GM23338 (cell line): ENCODE measurements around the gene LCNL1.

ENCODE experiments used
- CREB1 ChIP-seq: fragments of 250-450 bp; sonication (Bioruptor Pico); IDR thresholded peaks from 2 replicates; pipeline ENCODE4 v1.5.0; 2020; ENCODE audit warnings: low read depth, mild to moderate bottlenecking, moderate library complexity
- CTCF ChIP-seq, 2 experiments: fragments of 200-600 bp in 1 of 2; sonication (generic) in 1 of 2; conservative IDR thresholded peaks; 2 replicates each; pipeline versions ENCODE4 v1.5.1 to v1.6.1; 2016 to 2017; ENCODE audit warnings: antibody characterized with exemption in 2 of 2, low read depth in 2 of 2, mild to moderate bottlenecking in 2 of 2, moderate library complexity in 1 of 2
- EZH2 ChIP-seq: fragments of 200-600 bp; sonication (generic); IDR thresholded peaks from one replicate; pipeline ENCODE4 v1.8.0; 2017; ENCODE audit warnings: antibody characterized with exemption, mild to moderate bottlenecking, low read depth; ENCODE audit not compliant: unreplicated experiment
- EZH2phosphoT487 ChIP-seq: fragments of 200-600 bp; sonication (generic); IDR thresholded peaks from one replicate; pipeline ENCODE4 v1.8.1; 2018; ENCODE audit warnings: antibody characterized with exemption; ENCODE audit not compliant: unreplicated experiment
- JUNB ChIP-seq: IDR thresholded peaks from one replicate; pipeline ENCODE4 v1.6.1; 2016; ENCODE audit warnings: antibody characterized with exemption; ENCODE audit not compliant: unreplicated experiment
- POLR2AphosphoS5 ChIP-seq: IDR thresholded peaks from 2 replicates; pipeline ENCODE4 v1.6.1; 2016; ENCODE audit warnings: antibody characterized with exemption, low read depth
- ZNF114 ChIP-seq: fragments of 250-450 bp; sonication (Bioruptor Pico); IDR thresholded peaks from 2 replicates; pipeline ENCODE4 v1.5.0; 2020; ENCODE audit warnings: mild to moderate bottlenecking, moderate library complexity
- ZNF462 ChIP-seq: fragments of 250-450 bp; sonication (Bioruptor Pico); IDR thresholded peaks from 2 replicates; pipeline ENCODE4 v1.5.0; 2020; ENCODE audit warnings: mild to moderate bottlenecking, moderate library complexity
- TF ChIP-seq, protein P1 (sequence below): IDR thresholded peaks from 2 replicates; pipeline ENCODE4 v1.6.1; 2016; ENCODE audit warnings: antibody characterized with exemption
- TF ChIP-seq, protein P2 (sequence below): IDR thresholded peaks from one replicate; pipeline ENCODE4 v1.6.1; 2018; ENCODE audit warnings: antibody characterized with exemption; ENCODE audit not compliant: unreplicated experiment

DNA sequence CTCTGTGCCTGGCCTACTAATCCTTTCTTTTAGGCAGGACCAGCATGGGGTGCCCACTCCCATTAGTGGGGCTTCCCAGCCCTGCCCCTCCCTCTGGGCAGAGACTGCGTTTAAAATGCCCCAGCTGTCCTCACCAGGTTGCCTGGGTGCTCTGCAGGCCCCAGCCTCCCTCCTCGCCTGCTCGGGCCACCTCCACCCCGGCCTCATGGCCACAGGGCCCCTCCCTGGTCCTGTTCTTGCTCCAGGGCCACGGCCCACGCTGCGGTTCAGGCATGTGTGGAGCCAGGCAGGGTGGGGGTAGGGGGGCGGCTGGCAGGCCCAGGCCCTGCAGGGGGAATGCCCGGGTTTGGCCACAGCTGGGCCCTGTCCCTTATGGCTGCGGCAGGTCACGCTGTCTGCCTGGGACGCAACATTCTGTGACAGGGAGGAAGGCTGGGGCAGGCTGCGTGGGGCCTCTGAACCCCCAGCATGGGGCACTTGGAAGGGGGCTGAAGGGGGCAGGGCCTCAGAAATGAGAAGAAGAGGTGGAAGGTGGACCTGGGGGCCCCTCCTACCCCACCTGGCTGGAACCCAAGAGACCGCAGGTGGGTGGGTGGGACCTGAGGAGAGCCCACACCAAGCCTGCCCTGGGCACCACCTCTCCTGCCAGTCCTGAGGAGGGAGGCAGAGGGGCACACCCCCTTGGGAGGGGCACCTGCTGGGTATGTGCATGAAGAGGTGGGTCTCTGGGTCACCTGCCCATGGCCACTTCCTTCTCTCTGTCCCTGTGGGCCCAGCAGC, 31.1 kb upstream of the LCNL1 start, which contains the start of gene LCN12:
- no peak for TF ChIP-seq EZH2
- TF ChIP-seq CTCF (conservative IDR thresholded peaks at IDR 0.05; ENCODE audit: low read depth in 2 of 2) = no peak
- TF ChIP-seq, protein P1, sequence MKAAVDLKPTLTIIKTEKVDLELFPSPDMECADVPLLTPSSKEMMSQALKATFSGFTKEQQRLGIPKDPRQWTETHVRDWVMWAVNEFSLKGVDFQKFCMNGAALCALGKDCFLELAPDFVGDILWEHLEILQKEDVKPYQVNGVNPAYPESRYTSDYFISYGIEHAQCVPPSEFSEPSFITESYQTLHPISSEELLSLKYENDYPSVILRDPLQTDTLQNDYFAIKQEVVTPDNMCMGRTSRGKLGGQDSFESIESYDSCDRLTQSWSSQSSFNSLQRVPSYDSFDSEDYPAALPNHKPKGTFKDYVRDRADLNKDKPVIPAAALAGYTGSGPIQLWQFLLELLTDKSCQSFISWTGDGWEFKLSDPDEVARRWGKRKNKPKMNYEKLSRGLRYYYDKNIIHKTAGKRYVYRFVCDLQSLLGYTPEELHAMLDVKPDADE = no peak
- TF ChIP-seq, protein P2, sequence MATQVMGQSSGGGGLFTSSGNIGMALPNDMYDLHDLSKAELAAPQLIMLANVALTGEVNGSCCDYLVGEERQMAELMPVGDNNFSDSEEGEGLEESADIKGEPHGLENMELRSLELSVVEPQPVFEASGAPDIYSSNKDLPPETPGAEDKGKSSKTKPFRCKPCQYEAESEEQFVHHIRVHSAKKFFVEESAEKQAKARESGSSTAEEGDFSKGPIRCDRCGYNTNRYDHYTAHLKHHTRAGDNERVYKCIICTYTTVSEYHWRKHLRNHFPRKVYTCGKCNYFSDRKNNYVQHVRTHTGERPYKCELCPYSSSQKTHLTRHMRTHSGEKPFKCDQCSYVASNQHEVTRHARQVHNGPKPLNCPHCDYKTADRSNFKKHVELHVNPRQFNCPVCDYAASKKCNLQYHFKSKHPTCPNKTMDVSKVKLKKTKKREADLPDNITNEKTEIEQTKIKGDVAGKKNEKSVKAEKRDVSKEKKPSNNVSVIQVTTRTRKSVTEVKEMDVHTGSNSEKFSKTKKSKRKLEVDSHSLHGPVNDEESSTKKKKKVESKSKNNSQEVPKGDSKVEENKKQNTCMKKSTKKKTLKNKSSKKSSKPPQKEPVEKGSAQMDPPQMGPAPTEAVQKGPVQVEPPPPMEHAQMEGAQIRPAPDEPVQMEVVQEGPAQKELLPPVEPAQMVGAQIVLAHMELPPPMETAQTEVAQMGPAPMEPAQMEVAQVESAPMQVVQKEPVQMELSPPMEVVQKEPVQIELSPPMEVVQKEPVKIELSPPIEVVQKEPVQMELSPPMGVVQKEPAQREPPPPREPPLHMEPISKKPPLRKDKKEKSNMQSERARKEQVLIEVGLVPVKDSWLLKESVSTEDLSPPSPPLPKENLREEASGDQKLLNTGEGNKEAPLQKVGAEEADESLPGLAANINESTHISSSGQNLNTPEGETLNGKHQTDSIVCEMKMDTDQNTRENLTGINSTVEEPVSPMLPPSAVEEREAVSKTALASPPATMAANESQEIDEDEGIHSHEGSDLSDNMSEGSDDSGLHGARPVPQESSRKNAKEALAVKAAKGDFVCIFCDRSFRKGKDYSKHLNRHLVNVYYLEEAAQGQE = no peak
- TF ChIP-seq EZH2phosphoT487 = no peak
- TF ChIP-seq CREB1 (CRISPR knock-in tag) = no peak
- TF ChIP-seq POLR2AphosphoS5 = no peak
- TF ChIP-seq ZNF462 = no peak
- no peak for TF ChIP-seq ZNF114 (CRISPR knock-in tag)
- TF ChIP-seq JUNB = no peak
